Motor neuron (in vitro differentiated cells): ENCODE measurements around the gene GPR155. TPM values are rescaled to one million over a fixed set of nuclear protein-coding genes. Genes with fewer than 3 reads are reported as not detected.
"Not testable (repeated sequence)": the region's sequence is repeated elsewhere in the genome, so short reads cannot be mapped to it uniquely, and the experiment has no call there.

Experiments used
- ATAC-seq, 8 experiments: fragments of 200-7000 bp; cut with Tn5 transposase; replicated peaks in 6 of 8; 2 replicates each; pipeline ENCODE4 v1.8.0; 2021; ENCODE audit warnings: mild to moderate bottlenecking in 8 of 8, moderate library complexity in 8 of 8
- H3K27ac ChIP-seq, 2 donors: fragments of 250-450 bp; sonication (Bioruptor Pico); 2 replicates each; pipeline ENCODE4 v1.9.0; 2021; ENCODE audit warnings: antibody characterized with exemption in 2 of 2, mild to moderate bottlenecking in 2 of 2, moderate library complexity in 1 of 2
- H3K4me1 ChIP-seq, 2 donors: fragments of 250-450 bp; sonication (Bioruptor Pico); replicated peaks in 1 of 2; 2 replicates each; pipeline ENCODE4 v1.6.1; 2021; ENCODE audit warnings: antibody characterized with exemption in 2 of 2, mild to moderate bottlenecking in 2 of 2, moderate library complexity in 1 of 2
- H3K4me3 ChIP-seq, 5 donors: fragments of 250-450 bp; sonication (Bioruptor Pico); 2 replicates each; pipeline ENCODE4 v1.9.0; 2021; ENCODE audit warnings: antibody characterized with exemption in 5 of 5, mild to moderate bottlenecking in 5 of 5, moderate library complexity in 4 of 5
- WGBS, 10 experiments: fragments of 450-650 bp; shearing (Covaris generic); methylation state at CpG; one replicate each; pipeline ENCODE4 v1.0.0; 2022; 5-methylcytosine and 5-hydroxymethylcytosine counted together
- in situ Hi-C, 9 experiments: fragments of 400-800 bp; cut with MboI; loops; one replicate each; pipeline ENCODE4 v1.15.0; 2021; ENCODE audit warnings: low sequenced_read_pairs in 9 of 9, low pct_unique_long_range_greater_than_20kb in 2 of 9; ENCODE audit not compliant: unreplicated experiment in 9 of 9
- total RNA-seq, 8 experiments: library from RNA; unstranded; fragments of 300-600 nt; gene quantifications; 2 replicates each; pipeline versions ENCODE4 v1.2.3 to v1.2.4, GENCODE V29; 2022

The GPR155 gene
- total RNA-seq, 8 experiments from 2014 or later: 1.6 to 15.3 (median 4.6) TPM

GRCh38 chr2:174444761-174445160 lies 42.1 kb downstream of the GPR155 start:
- no peak overlapping the region for H3K27ac ChIP-seq
- WGBS, 10 experiments: 58 to 93% (median 70%) methylated on average over 2 to 6 of the region's 6 CpGs; no CpG with 5 or more reads in 3 of the 10 experiments
- in situ Hi-C loops: no loop called here

GRCh38 chr2:174442546-174443510 lies 44.0 kb downstream of the GPR155 start:
- 55 to 94% (median 80%) methylated on average over 1 to 3 of the region's 3 CpGs; no CpG with 5 or more reads in 3 of the 10 experiments for WGBS, 10 experiments
- Histone ChIP-seq H3K27ac (no peak overlapping the region), H3K4me1 (no peaks in the 10 kb centered on the region), H3K4me3 (no peak overlapping the region)
- in situ Hi-C loops: no loop called here
- ATAC-seq: peak in 5 of 8 experiments; percentile 28 to 99 (median 37)

More at GRCh38 chr2:174444761-174445160, 42.1 kb downstream of the GPR155 start:
- no peak for ATAC-seq
- H3K4me3 ChIP-seq: no peak overlapping the region
- no peaks in the 10 kb centered on the region for H3K4me1 ChIP-seq

GRCh38 chr2:174439950-174440349 lies 46.9 kb downstream of the GPR155 start:
- H3K4me1 ChIP-seq: no peaks in the 10 kb centered on the region
- in situ Hi-C loops: no loop called here
- no peak overlapping the region for H3K27ac ChIP-seq
- no peak for ATAC-seq
- no peak overlapping the region for H3K4me3 ChIP-seq
- WGBS, 10 experiments: 25 to 95% (median 88%) methylated on average over 2 of the region's 2 CpGs; no CpG with 5 or more reads in 2 of the 10 experiments

- WGBS, 10 experiments: 74 to 100% (median 89%) methylated on average over 1 to 2 of the region's 2 CpGs
- in situ Hi-C loops: no loop called here
Measured at GRCh38 chr2:174439323-174439722, 47.5 kb downstream of the GPR155 start.

GRCh38 chr2:174438146-174438886 lies 48.5 kb downstream of the GPR155 start:
- Histone ChIP-seq H3K4me3 (no peak overlapping the region), H3K4me1 (no peaks in the 10 kb centered on the region), H3K27ac (no peak overlapping the region)
- no peak for ATAC-seq
- WGBS, 10 experiments: 80 to 100% (median 95%) methylated on average over 1 to 10 of the region's 13 CpGs; no CpG with 5 or more reads in 3 of the 10 experiments
- in situ Hi-C loops: no loop called here

More at GRCh38 chr2:174439323-174439722, 47.5 kb downstream of the GPR155 start:
- Histone ChIP-seq H3K4me3 (no peak overlapping the region), H3K27ac (no peak overlapping the region), H3K4me1 (no peaks in the 10 kb centered on the region)
- no peak for ATAC-seq

- H3K27ac ChIP-seq: no peak overlapping the region
- no peaks in the 10 kb centered on the region for H3K4me1 ChIP-seq
- H3K4me3 ChIP-seq: no peak overlapping the region
- no peak for ATAC-seq
- in situ Hi-C loops: no loop called here
Measured at GRCh38 chr2:174436351-174436750, 50.5 kb downstream of the GPR155 start.

GRCh38 chr2:174431902-174432301 lies 54.9 kb downstream of the GPR155 start:
- in situ Hi-C loops: no loop called here
- Histone ChIP-seq H3K27ac (no peak overlapping the region), H3K4me3 (no peak overlapping the region), H3K4me1 (no peaks in the 10 kb centered on the region)
- WGBS, 10 experiments: 92 to 100% (median 100%) methylated on average over 1 of the region's 1 CpG; no CpG with 5 or more reads in 2 of the 10 experiments
- no peak for ATAC-seq

GRCh38 chr2:174430066-174430465 lies 56.8 kb downstream of the GPR155 start:
- H3K27ac ChIP-seq: no peak overlapping the region
- ATAC-seq: no peak
- no peaks in the 10 kb centered on the region for H3K4me1 ChIP-seq
- H3K4me3 ChIP-seq: no peak overlapping the region
- 42 to 100% (median 100%) methylated on average over 1 to 2 of the region's 2 CpGs; no CpG with 5 or more reads in 1 of the 10 experiments for WGBS, 10 experiments
- in situ Hi-C loops: no loop called here

- no peak overlapping the region for H3K4me3 ChIP-seq
- in situ Hi-C loops: no loop called here
- H3K27ac ChIP-seq: no peak overlapping the region
- WGBS, 10 experiments: 78 to 100% (median 92%) methylated on average over 1 of the region's 1 CpG; no CpG with 5 or more reads in 2 of the 10 experiments
- no peak for ATAC-seq
- no peaks in the 10 kb centered on the region for H3K4me1 ChIP-seq
Measured at GRCh38 chr2:174428214-174428613, 58.6 kb downstream of the GPR155 start.

- in situ Hi-C loops: no loop called here
- H3K27ac ChIP-seq: no peak overlapping the region
- H3K4me3 ChIP-seq: no peak overlapping the region
- peaks cover 0 to 10% of the 10 kb centered on the region in 2 donors for H3K4me1 ChIP-seq
- ATAC-seq: no peak
Measured at GRCh38 chr2:174412256-174412655, 74.6 kb downstream of the GPR155 start.

GRCh38 chr2:174410039-174410438 lies 76.8 kb downstream of the GPR155 start:
- ATAC-seq, in situ Hi-C loops: not testable (repeated sequence)
- Histone ChIP-seq H3K27ac (peak overlapping the region; percentile 70 to 81), H3K4me1 (peaks cover 0 to 10% of the 10 kb centered on the region in 2 donors), H3K4me3 (peak overlapping the region; percentile 29 to 44 (median 39))
- 20 to 94% methylated on average over 2 to 3 of the region's 31 CpGs; no CpG with 5 or more reads in 8 of the 10 experiments for WGBS, 10 experiments

- H3K4me1 ChIP-seq: no peaks in the 10 kb centered on the region
- no peak overlapping the region for H3K27ac ChIP-seq
- H3K4me3 ChIP-seq: no peak overlapping the region
- in situ Hi-C loops: no loop called here
- ATAC-seq: no peak
Measured at GRCh38 chr2:174403628-174404027, 83.2 kb downstream of the GPR155 start.

- no peak for ATAC-seq
Measured at GRCh38 chr2:174400853-174401252, 86.0 kb downstream of the GPR155 start.

More at GRCh38 chr2:174400853-174401252, 86.0 kb downstream of the GPR155 start:
- Histone ChIP-seq H3K27ac (no peak overlapping the region), H3K4me3 (no peak overlapping the region), H3K4me1 (peaks cover 4 to 7% of the 10 kb centered on the region in 2 donors)
- in situ Hi-C loops: no loop called here
